Measurements from ENCODE around the gene SETD4. TPM values are rescaled to one million over a fixed set of nuclear protein-coding genes. Genes with fewer than 3 reads are reported as not detected.
"Not testable (repeated sequence)": the region's sequence is repeated elsewhere in the genome, so short reads cannot be mapped to it uniquely, and the experiment has no call there.

The SETD4 gene
- total and polyA plus RNA-seq, 2 donors (not counting 3 experiments of a cell fraction or from before 2014, with no cell fraction given), result 13.0 to 25.1 TPM

DNA sequence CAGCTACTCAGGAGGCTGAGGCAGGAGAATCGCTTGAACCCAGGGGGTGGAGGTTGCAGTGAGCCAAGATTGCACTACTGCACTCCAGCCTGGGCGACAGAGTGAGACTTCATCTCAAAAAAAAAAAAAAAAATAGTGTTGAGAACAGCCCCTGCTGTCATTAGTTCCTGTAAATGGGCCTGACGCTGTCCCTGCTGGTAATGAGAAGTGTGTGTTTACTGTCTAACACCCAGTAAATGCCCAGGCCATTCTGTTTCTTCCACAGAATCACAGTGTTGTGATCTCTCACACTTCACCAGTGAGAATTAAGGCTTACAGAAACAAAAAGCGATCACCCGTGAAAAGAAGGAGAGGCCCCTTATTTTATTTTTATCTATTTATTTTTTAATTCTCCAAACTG lies 13.6 kb upstream of the SETD4 start:
- H3K4me3 ChIP-seq (replicated peaks in 1 of 3; ENCODE audit: insufficient read depth in 1 of 3, low read depth in 1 of 3, low read length in 3 of 3); H3K36me3 ChIP-seq (ENCODE audit: control insufficient read depth in 2 of 2, extremely low read depth in 1 of 2, insufficient read depth in 2 of 2, low read length in 2 of 2); H3K4me1 ChIP-seq (ENCODE audit: control insufficient read depth, extremely low read depth, insufficient read depth, low read length); H3K27ac ChIP-seq (ENCODE audit: insufficient read depth, low read depth, low read length); H3K27me3 ChIP-seq (ENCODE audit: control insufficient read depth in 2 of 2, insufficient read depth in 2 of 2, low read length in 2 of 2); H4K20me1 ChIP-seq (replicated peaks; ENCODE audit: control insufficient read depth, extremely low read depth, insufficient read depth, low read length); H3K9me3 ChIP-seq (replicated peaks; ENCODE audit: control insufficient read depth, insufficient read depth, low read length); intact Hi-C loops (cut with micrococcal nuclease); BruUV-seq (replicated peaks); H3K4me2 ChIP-seq (ENCODE audit: insufficient read depth, low read length); H2AFZ ChIP-seq (ENCODE audit: low read depth, low read length); DNase-seq (ENCODE audit: low read depth, low spot score); H3K79me2 ChIP-seq (ENCODE audit: control insufficient read depth, insufficient read depth, low read length); FAIRE-seq; POLR2A ChIA-PET; H3K9ac ChIP-seq (replicated peaks; ENCODE audit: extremely low read depth, insufficient read depth, low read length); H3K9me1 ChIP-seq (replicated peaks; ENCODE audit: control insufficient read depth, extremely low read depth, insufficient read depth, low read length); dilution Hi-C loops (cut with MboI; ENCODE audit: extremely low pct_ligation_motif_present, low sequenced_read_pairs): not testable (repeated sequence)
- CTCF ChIA-PET, result interaction anchor here (1.2 to 1.6 kb wide), 2 partner anchors 10 to 31 kb away, joined by 4 to 5 read pairs; no protein-coding TSS in a partner anchor

DNA sequence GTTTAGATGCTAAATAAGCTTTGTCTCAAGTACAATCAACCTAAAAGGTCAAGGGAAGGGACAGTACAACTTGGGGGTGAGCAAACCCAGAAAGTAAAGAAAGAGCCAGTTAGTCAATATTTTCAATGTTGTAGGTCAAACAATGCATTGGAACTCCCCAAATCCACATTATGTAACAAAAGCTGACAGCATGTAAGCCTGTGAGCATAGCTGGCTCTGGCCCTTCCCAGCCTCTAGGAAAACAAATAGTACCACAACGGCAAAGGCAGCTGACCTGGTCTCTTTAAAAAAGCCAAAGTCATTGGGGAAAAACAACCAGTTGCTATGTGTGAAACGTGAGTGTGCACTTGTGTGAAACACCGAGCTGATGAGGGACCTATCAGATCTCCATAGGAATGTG lies 12.9 kb upstream of the SETD4 start:
- Histone ChIP-seq H2AFZ (ENCODE audit: low read depth, low read length) (no peak overlapping the region), H3K4me3 (replicated peaks in 1 of 3; ENCODE audit: insufficient read depth in 1 of 3, low read depth in 1 of 3, low read length in 3 of 3) (no peak overlapping the region), H3K27me3 (ENCODE audit: control insufficient read depth in 2 of 2, insufficient read depth in 2 of 2, low read length in 2 of 2) (peaks cover 3 to 4% of the 10 kb centered on the region in 2 experiments), H3K79me2 (ENCODE audit: control insufficient read depth, insufficient read depth, low read length) (no peaks in the 10 kb centered on the region), H3K9ac (replicated peaks; ENCODE audit: extremely low read depth, insufficient read depth, low read length) (no peak overlapping the region), H3K27ac (ENCODE audit: insufficient read depth, low read depth, low read length) (no peak overlapping the region), H3K4me1 (ENCODE audit: control insufficient read depth, extremely low read depth, insufficient read depth, low read length) (peaks cover 8% of the 10 kb centered on the region), H3K36me3 (ENCODE audit: control insufficient read depth in 2 of 2, extremely low read depth in 1 of 2, insufficient read depth in 2 of 2, low read length in 2 of 2) (peaks cover 0 to 3% of the 10 kb centered on the region in 2 experiments), H3K9me1 (replicated peaks; ENCODE audit: control insufficient read depth, extremely low read depth, insufficient read depth, low read length) (no peaks in the 10 kb centered on the region), H3K9me3 (replicated peaks; ENCODE audit: control insufficient read depth, insufficient read depth, low read length) (peaks cover 3% of the 10 kb centered on the region), H4K20me1 (replicated peaks; ENCODE audit: control insufficient read depth, extremely low read depth, insufficient read depth, low read length) (no peaks in the 10 kb centered on the region), H3K4me2 (ENCODE audit: insufficient read depth, low read length) (no peak overlapping the region)
- intact Hi-C loops (cut with micrococcal nuclease), result no loop called here
- no TSS peak for BruUV-seq (replicated peaks)
- no peak for FAIRE-seq
- ChIA-PET POLR2A (no interaction called here), CTCF (interaction anchor here (1.2 to 1.6 kb wide), 2 partner anchors 10 to 32 kb away, joined by 4 to 5 read pairs; no protein-coding TSS in a partner anchor)
- dilution Hi-C loops (cut with MboI; ENCODE audit: extremely low pct_ligation_motif_present, low sequenced_read_pairs), result no loop called here
- no peak for DNase-seq (ENCODE audit: low read depth, low spot score)
- TF ChIP-seq, protein P1, sequence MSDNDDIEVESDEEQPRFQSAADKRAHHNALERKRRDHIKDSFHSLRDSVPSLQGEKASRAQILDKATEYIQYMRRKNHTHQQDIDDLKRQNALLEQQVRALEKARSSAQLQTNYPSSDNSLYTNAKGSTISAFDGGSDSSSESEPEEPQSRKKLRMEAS (IDR thresholded peaks at IDR 0.05; ENCODE audit: insufficient read depth, insufficient read length), result no peak
- no peak for TF ChIP-seq EZH2 (IDR thresholded peaks at IDR 0.05; ENCODE audit: borderline replicate concordance, low read depth, low read length, severe bottlenecking)
- TF ChIP-seq, protein P2, sequence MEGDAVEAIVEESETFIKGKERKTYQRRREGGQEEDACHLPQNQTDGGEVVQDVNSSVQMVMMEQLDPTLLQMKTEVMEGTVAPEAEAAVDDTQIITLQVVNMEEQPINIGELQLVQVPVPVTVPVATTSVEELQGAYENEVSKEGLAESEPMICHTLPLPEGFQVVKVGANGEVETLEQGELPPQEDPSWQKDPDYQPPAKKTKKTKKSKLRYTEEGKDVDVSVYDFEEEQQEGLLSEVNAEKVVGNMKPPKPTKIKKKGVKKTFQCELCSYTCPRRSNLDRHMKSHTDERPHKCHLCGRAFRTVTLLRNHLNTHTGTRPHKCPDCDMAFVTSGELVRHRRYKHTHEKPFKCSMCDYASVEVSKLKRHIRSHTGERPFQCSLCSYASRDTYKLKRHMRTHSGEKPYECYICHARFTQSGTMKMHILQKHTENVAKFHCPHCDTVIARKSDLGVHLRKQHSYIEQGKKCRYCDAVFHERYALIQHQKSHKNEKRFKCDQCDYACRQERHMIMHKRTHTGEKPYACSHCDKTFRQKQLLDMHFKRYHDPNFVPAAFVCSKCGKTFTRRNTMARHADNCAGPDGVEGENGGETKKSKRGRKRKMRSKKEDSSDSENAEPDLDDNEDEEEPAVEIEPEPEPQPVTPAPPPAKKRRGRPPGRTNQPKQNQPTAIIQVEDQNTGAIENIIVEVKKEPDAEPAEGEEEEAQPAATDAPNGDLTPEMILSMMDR (IDR thresholded peaks at IDR 0.05; ENCODE audit: extremely low read depth in 1 of 2, insufficient read depth in 1 of 2, low read depth in 1 of 2, low read length in 2 of 2), result no peak
- no peak for TF ChIP-seq JUN (IDR thresholded peaks at IDR 0.05; ENCODE audit: borderline replicate concordance, insufficient read depth, insufficient read length, low read depth)
- TF ChIP-seq MYC (IDR thresholded peaks at IDR 0.05; ENCODE audit: low read depth, low read length), result no peak
- TF ChIP-seq POLR2AphosphoS5 (IDR thresholded peaks at IDR 0.05; ENCODE audit: insufficient read depth, low read depth, low read length), result no peak
- TF ChIP-seq GATA2 (IDR thresholded peaks at IDR 0.05; ENCODE audit: insufficient read depth, insufficient read length, low read depth, low read length), result no peak
- no peak for TF ChIP-seq POLR2A (IDR thresholded peaks at IDR 0.05; ENCODE audit: low read depth, low read length)

Measured in endothelial cell of umbilical vein (primary cell).